ENCODE data around the gene PPP1R27.

PPP1R27 gene

DNA sequence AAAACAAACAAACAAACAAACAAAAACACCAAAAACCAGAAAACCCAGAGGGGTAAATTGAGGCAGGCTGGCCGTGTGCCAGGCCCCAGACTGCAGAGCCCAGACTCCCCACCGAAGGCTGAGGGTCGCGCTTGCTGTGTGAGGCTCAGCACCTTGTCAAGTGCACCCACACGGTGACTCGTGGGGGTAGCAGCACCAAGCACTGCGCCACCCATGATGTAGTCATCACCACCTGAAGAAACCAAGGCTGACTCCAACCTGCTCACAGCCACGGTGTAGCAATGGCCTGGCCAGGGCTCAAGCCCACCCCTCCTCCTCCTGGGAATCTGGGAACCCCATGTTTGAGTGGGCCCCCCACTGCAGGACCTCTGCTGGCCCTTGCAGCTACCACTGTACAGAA, 13.7 kb downstream of the PPP1R27 start:
- no peak overlapping the region for H3K4me2 ChIP-seq
- TF ChIP-seq, protein P1, sequence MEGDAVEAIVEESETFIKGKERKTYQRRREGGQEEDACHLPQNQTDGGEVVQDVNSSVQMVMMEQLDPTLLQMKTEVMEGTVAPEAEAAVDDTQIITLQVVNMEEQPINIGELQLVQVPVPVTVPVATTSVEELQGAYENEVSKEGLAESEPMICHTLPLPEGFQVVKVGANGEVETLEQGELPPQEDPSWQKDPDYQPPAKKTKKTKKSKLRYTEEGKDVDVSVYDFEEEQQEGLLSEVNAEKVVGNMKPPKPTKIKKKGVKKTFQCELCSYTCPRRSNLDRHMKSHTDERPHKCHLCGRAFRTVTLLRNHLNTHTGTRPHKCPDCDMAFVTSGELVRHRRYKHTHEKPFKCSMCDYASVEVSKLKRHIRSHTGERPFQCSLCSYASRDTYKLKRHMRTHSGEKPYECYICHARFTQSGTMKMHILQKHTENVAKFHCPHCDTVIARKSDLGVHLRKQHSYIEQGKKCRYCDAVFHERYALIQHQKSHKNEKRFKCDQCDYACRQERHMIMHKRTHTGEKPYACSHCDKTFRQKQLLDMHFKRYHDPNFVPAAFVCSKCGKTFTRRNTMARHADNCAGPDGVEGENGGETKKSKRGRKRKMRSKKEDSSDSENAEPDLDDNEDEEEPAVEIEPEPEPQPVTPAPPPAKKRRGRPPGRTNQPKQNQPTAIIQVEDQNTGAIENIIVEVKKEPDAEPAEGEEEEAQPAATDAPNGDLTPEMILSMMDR (conservative IDR thresholded peaks at IDR 0.05; ENCODE audit: low read depth, low read length) = no peak
- H4K20me1 ChIP-seq (ENCODE audit: insufficient read depth) = no peaks in the 10 kb centered on the region
- no peak overlapping the region for H2AFZ ChIP-seq (ENCODE audit: low read depth)
- no peaks in the 10 kb centered on the region for H3K4me1 ChIP-seq (ENCODE audit: low read depth, poor library complexity, severe bottlenecking)
- no peaks in the 10 kb centered on the region for H3K36me3 ChIP-seq (ENCODE audit: insufficient read depth)
- no peak overlapping the region for H3K27ac ChIP-seq
- H3K27me3 ChIP-seq (ENCODE audit: insufficient read depth, low read depth) = peaks cover 23% of the 10 kb centered on the region
- H3K4me3 ChIP-seq (IDR thresholded peaks at IDR 0.05; ENCODE audit: insufficient read depth, low read depth, low read length) = no peak overlapping the region
- no peaks in the 10 kb centered on the region for H3K79me2 ChIP-seq (ENCODE audit: insufficient read depth, low read depth)
- H3K9ac ChIP-seq = no peak overlapping the region

DNA sequence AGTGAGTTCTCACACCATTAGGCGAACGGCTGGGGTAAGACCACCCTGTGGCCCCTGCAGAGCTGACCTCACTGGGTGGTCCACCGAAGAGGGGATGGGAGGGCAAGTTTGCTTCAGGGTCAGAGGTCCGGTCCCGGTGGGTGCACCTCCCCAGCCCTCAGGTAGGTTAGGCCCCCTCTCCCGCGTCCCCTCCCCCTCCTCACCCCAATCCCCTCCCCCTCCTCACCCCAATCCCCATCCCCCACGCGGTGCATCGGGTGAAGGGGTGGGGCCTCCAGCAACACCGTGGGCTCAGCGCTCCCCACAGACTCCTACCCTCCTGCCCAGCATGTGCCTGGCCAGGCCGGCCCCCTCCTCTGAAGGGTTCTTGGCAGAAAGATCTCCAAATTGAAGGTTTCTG, 15.1 kb downstream of the PPP1R27 start:
- peaks cover 33% of the 10 kb centered on the region for H3K27me3 ChIP-seq (ENCODE audit: insufficient read depth, low read depth)
- H3K79me2 ChIP-seq (ENCODE audit: insufficient read depth, low read depth) = no peaks in the 10 kb centered on the region
- no peak overlapping the region for H3K4me3 ChIP-seq (IDR thresholded peaks at IDR 0.05; ENCODE audit: insufficient read depth, low read depth, low read length)
- H3K9ac ChIP-seq = no peak overlapping the region
- H3K27ac ChIP-seq = no peak overlapping the region
- H3K4me1 ChIP-seq (ENCODE audit: low read depth, poor library complexity, severe bottlenecking) = no peaks in the 10 kb centered on the region
- H3K4me2 ChIP-seq = no peak overlapping the region
- H3K36me3 ChIP-seq (ENCODE audit: insufficient read depth) = no peaks in the 10 kb centered on the region
- TF ChIP-seq, protein P1 (conservative IDR thresholded peaks at IDR 0.05; ENCODE audit: low read depth, low read length) = no peak
- H2AFZ ChIP-seq (ENCODE audit: low read depth) = no peak overlapping the region
- no peaks in the 10 kb centered on the region for H4K20me1 ChIP-seq (ENCODE audit: insufficient read depth)

DNA sequence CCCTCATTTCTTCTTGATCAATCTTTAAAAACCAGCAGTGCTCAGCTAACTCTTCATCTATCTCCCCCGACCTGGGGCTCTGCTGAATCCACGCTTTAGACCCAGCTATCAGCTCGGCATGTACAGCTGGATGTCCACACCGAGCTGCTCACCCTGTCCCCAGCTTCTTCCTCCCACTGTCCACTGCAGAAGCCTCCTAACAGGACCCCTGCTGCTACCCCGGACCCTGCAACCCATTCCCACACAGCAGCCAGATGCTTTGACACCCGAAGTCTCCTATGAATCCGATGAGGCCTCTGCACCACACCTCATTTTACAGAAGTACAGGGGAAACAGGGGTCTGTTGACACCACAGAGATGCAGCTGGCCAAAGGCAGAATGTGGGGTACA, 17.1 kb downstream of the PPP1R27 start:
- H3K9ac ChIP-seq = no peak overlapping the region
- H3K79me2 ChIP-seq (ENCODE audit: insufficient read depth, low read depth) = no peaks in the 10 kb centered on the region
- TF ChIP-seq, protein P1 (conservative IDR thresholded peaks at IDR 0.05; ENCODE audit: low read depth, low read length) = no peak
- no peak overlapping the region for H3K4me2 ChIP-seq
- no peak overlapping the region for H3K4me3 ChIP-seq (IDR thresholded peaks at IDR 0.05; ENCODE audit: insufficient read depth, low read depth, low read length)
- H2AFZ ChIP-seq (ENCODE audit: low read depth) = peak overlapping the region; percentile 14; the same call in 1 of the 2 replicates
- no peaks in the 10 kb centered on the region for H3K36me3 ChIP-seq (ENCODE audit: insufficient read depth)
- H4K20me1 ChIP-seq (ENCODE audit: insufficient read depth) = no peaks in the 10 kb centered on the region
- no peak overlapping the region for H3K27ac ChIP-seq
- peaks cover 50% of the 10 kb centered on the region for H3K27me3 ChIP-seq (ENCODE audit: insufficient read depth, low read depth)
- H3K4me1 ChIP-seq (ENCODE audit: low read depth, poor library complexity, severe bottlenecking) = no peaks in the 10 kb centered on the region

DNA sequence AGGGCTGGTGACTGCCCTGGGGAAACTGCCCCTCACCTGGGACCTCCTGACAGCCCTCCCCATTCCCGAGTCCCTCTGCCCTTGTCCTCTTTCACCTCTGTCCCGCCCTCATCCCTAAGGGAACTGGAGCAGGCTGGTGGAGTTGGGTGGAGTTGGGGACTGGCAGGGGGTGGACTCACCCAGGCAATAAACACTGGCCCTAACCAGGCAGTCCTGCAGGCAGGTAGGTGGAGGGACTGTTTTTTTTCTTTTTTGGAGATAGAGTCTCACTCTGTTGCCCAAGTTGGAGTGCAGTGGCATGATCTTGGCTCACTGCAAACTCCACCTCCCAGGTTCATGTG, 19.2 kb downstream of the PPP1R27 start:
- H3K4me2 ChIP-seq = no peak overlapping the region
- no peak overlapping the region for H3K27ac ChIP-seq
- H3K4me1 ChIP-seq (ENCODE audit: low read depth, poor library complexity, severe bottlenecking) = no peaks in the 10 kb centered on the region
- no peak overlapping the region for H3K9ac ChIP-seq
- TF ChIP-seq, protein P1 (conservative IDR thresholded peaks at IDR 0.05; ENCODE audit: low read depth, low read length) = no peak
- H3K79me2 ChIP-seq (ENCODE audit: insufficient read depth, low read depth) = no peaks in the 10 kb centered on the region
- H2AFZ ChIP-seq (ENCODE audit: low read depth) = no peak overlapping the region
- H4K20me1 ChIP-seq (ENCODE audit: insufficient read depth) = no peaks in the 10 kb centered on the region
- peaks cover 71% of the 10 kb centered on the region for H3K27me3 ChIP-seq (ENCODE audit: insufficient read depth, low read depth)
- H3K36me3 ChIP-seq (ENCODE audit: insufficient read depth) = no peaks in the 10 kb centered on the region
- no peak overlapping the region for H3K4me3 ChIP-seq (IDR thresholded peaks at IDR 0.05; ENCODE audit: insufficient read depth, low read depth, low read length)
